Endodermal cell (in vitro differentiated cells): ENCODE results near the gene VMP1. TPM values are rescaled to one million over a fixed set of nuclear protein-coding genes. Genes with fewer than 3 reads are reported as not detected.
A peak's percentile ranks its signal among the peaks of the same experiment; 100 is the strongest.

Source experiments
- DNase-seq: peaks from one replicate; pipeline ENCODE4 v3.0.0-alpha.2; 2017
- H3K27ac ChIP-seq: 2 replicates; pipeline ENCODE4 v1.5.1; 2013; ENCODE audit warnings: mild to moderate bottlenecking, low read depth, low read length, moderate library complexity
- H3K27me3 ChIP-seq: 2 replicates; pipeline ENCODE4 v1.6.1; 2013; ENCODE audit warnings: mild to moderate bottlenecking, low read length, moderate library complexity; ENCODE audit not compliant: insufficient read depth, control insufficient read depth, poor library complexity, severe bottlenecking
- H3K36me3 ChIP-seq: 2 replicates; pipeline ENCODE4 v1.7.0; 2013; ENCODE audit warnings: mild to moderate bottlenecking, low read length, moderate library complexity; ENCODE audit not compliant: control insufficient read depth, insufficient read depth
- H3K4me1 ChIP-seq: one replicate; pipeline ENCODE4 v1.7.0; 2013; ENCODE audit warnings: low read length; ENCODE audit not compliant: control insufficient read depth, insufficient read depth
- H3K4me3 ChIP-seq: 2 replicates; pipeline ENCODE4 v1.5.1; 2013; ENCODE audit warnings: mild to moderate bottlenecking, low read length, moderate library complexity
- H3K9ac ChIP-seq: 2 replicates; pipeline ENCODE4 v1.6.1; 2013; ENCODE audit warnings: mild to moderate bottlenecking, low read length, moderate library complexity; ENCODE audit not compliant: poor library complexity, severe bottlenecking; ENCODE audit errors: extremely low read depth
- H3K9me3 ChIP-seq: 2 replicates; pipeline ENCODE4 v1.6.1; 2013; ENCODE audit warnings: mild to moderate bottlenecking, low read length, moderate library complexity; ENCODE audit not compliant: control insufficient read depth
- H3K27ac Mint-ChIP-seq: 2 replicates; pipeline ENCODE4 v1.8.0; 2020; ENCODE audit warnings: mixed read lengths
- H3K27me3 Mint-ChIP-seq: 2 replicates; pipeline ENCODE4 v1.8.0; 2021; ENCODE audit warnings: mild to moderate bottlenecking, mixed read lengths; ENCODE audit not compliant: insufficient read depth
- H3K36me3 Mint-ChIP-seq: 2 replicates; pipeline ENCODE4 v1.8.0; 2020; ENCODE audit warnings: low read depth, mixed read lengths
- H3K4me1 Mint-ChIP-seq: 2 replicates; pipeline ENCODE4 v1.8.0; 2020; ENCODE audit warnings: mixed read lengths
- H3K4me3 Mint-ChIP-seq: 2 replicates; pipeline ENCODE4 v1.8.0; 2020; ENCODE audit warnings: mild to moderate bottlenecking, moderate library complexity, mixed read lengths
- H3K9me3 Mint-ChIP-seq: 2 replicates; pipeline ENCODE4 v1.8.0; 2020; ENCODE audit warnings: mild to moderate bottlenecking, mixed read lengths
- WGBS, 2 experiments: methylation state at CpG; one replicate each; pipeline versions ENCODE4 v1.1.5 to v1.1.7; 2013; ENCODE audit warnings: missing lambda C conversion rate in 2 of 2, mixed read lengths in 1 of 2; ENCODE audit not compliant: insufficient coverage in 1 of 2, insufficient read length in 1 of 2; 5-methylcytosine and 5-hydroxymethylcytosine counted together
- total RNA-seq, 2 donors: library from RNA; stranded (reverse); fragmentation: NEBNext Ultra II Directional in 1 of 2; extraction: Animal tissue kit (Norgen Biotek cat#: 25700) in 1 of 2; gene quantifications; 2 replicates in 1 of 2; 3 replicates in 1 of 2; pipeline ENCODE4 v1.2.1, GENCODE V29; 2021
- TF ChIP-seq, protein P1 (sequence below): fragments of 200-600 bp; sonication (generic); conservative IDR thresholded peaks from 2 replicates; pipeline ENCODE4 v1.5.0; 2021; ENCODE audit warnings: antibody characterized with exemption, mild to moderate bottlenecking

The VMP1 gene
- total RNA-seq, 2 donors from 2014 or later = 67.9 to 69.9 TPM

DNA sequence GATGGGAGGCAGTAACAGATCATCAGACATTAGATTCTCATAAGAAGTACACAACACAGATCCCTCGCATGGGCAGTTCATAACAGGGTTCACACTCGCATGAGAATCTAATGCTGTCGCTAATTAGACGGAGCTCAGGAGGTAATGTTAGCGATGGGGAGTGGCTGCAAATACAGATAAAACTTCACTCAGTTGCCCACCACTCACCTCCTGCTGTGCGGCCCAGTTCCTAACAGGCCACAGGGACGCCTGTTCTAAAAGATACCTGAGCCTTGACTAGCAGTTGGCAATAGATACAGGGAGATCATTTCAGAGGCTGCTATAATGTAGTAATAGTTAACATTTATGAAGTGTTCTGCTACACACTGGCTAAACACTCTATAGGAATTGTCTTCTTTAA lies 5.2 kb upstream of the VMP1 start:
- Histone ChIP-seq H3K9me3 (no peaks in the 10 kb centered on the region), H3K36me3 (peaks cover 67% of the 10 kb centered on the region), H3K9ac (no peak overlapping the region), H3K27ac (no peak overlapping the region), H3K27me3 (no peaks in the 10 kb centered on the region), H3K4me1 (no peaks in the 10 kb centered on the region), H3K4me3 (peak overlapping the region; percentile 16)
- TF ChIP-seq, protein P1, sequence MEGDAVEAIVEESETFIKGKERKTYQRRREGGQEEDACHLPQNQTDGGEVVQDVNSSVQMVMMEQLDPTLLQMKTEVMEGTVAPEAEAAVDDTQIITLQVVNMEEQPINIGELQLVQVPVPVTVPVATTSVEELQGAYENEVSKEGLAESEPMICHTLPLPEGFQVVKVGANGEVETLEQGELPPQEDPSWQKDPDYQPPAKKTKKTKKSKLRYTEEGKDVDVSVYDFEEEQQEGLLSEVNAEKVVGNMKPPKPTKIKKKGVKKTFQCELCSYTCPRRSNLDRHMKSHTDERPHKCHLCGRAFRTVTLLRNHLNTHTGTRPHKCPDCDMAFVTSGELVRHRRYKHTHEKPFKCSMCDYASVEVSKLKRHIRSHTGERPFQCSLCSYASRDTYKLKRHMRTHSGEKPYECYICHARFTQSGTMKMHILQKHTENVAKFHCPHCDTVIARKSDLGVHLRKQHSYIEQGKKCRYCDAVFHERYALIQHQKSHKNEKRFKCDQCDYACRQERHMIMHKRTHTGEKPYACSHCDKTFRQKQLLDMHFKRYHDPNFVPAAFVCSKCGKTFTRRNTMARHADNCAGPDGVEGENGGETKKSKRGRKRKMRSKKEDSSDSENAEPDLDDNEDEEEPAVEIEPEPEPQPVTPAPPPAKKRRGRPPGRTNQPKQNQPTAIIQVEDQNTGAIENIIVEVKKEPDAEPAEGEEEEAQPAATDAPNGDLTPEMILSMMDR = no peak
- H3K4me1 Mint-ChIP-seq = peaks cover 8% of the 10 kb centered on the region
- H3K4me3 Mint-ChIP-seq = no peak overlapping the region
- DNase-seq = peak; percentile 48
- H3K9me3 Mint-ChIP-seq = no peaks in the 10 kb centered on the region
- no peak overlapping the region for H3K27ac Mint-ChIP-seq
- peaks cover 49% of the 10 kb centered on the region for H3K36me3 Mint-ChIP-seq
- 85 to 97% methylated on average over 6 to 7 of the region's 7 CpGs for WGBS, 2 experiments
- H3K27me3 Mint-ChIP-seq = no peaks in the 10 kb centered on the region

GRCh38 chr17:59707971-59708430 lies 547 bp downstream of the VMP1 start:
- peaks cover 15% of the 10 kb centered on the region for H3K36me3 ChIP-seq
- H3K27me3 ChIP-seq = no peaks in the 10 kb centered on the region
- H3K4me1 Mint-ChIP-seq = peaks cover 18% of the 10 kb centered on the region
- TF ChIP-seq, protein P1 = no peak
- H3K27ac Mint-ChIP-seq = peak overlapping the region; percentile 99
- peaks cover 19% of the 10 kb centered on the region for H3K36me3 Mint-ChIP-seq
- H3K27me3 Mint-ChIP-seq = no peaks in the 10 kb centered on the region
- WGBS, 2 experiments = 2 to 3% methylated on average over 8 to 15 of the region's 15 CpGs
- H3K4me3 ChIP-seq = peak overlapping the region; percentile 96
- no peak for DNase-seq
- no peaks in the 10 kb centered on the region for H3K9me3 Mint-ChIP-seq
- H3K4me3 Mint-ChIP-seq = peak overlapping the region; percentile 97
- H3K4me1 ChIP-seq = no peaks in the 10 kb centered on the region
- H3K9ac ChIP-seq = peak overlapping the region; percentile 92
- no peaks in the 10 kb centered on the region for H3K9me3 ChIP-seq
- H3K27ac ChIP-seq = peak overlapping the region; percentile 78

GRCh38 chr17:59711936-59712335 lies 4.5 kb downstream of the VMP1 start:
- Mint-ChIP-seq H3K27ac (no peak overlapping the region), H3K9me3 (no peaks in the 10 kb centered on the region), H3K4me1 (peaks cover 11% of the 10 kb centered on the region), H3K4me3 (no peak overlapping the region), H3K36me3 (no peaks in the 10 kb centered on the region), H3K27me3 (no peaks in the 10 kb centered on the region)
- Histone ChIP-seq H3K36me3 (no peaks in the 10 kb centered on the region), H3K27ac (no peak overlapping the region), H3K9me3 (no peaks in the 10 kb centered on the region), H3K4me1 (no peaks in the 10 kb centered on the region), H3K27me3 (no peaks in the 10 kb centered on the region), H3K9ac (no peak overlapping the region), H3K4me3 (no peak overlapping the region)
- TF ChIP-seq, protein P1 = no peak
- no peak for DNase-seq
